H9 (cell line): ENCODE data around the gene DYNC1H1. TPM values are rescaled to one million over a fixed set of nuclear protein-coding genes. Genes with fewer than 3 reads are reported as not detected.

Experiments used
- DNase-seq: peaks from one replicate; pipeline ENCODE4 v3.0.0-alpha.2; 2017
- H2AFZ ChIP-seq: one replicate; pipeline ENCODE4 v1.6.1; 2013; ENCODE audit warnings: mild to moderate bottlenecking, low read length, control low read depth, moderate library complexity
- H2AK5ac ChIP-seq: 2 replicates; pipeline ENCODE4 v1.6.1; 2013; ENCODE audit warnings: low read length, control low read depth, mixed read lengths; ENCODE audit not compliant: insufficient read length
- H2BK120ac ChIP-seq: one replicate; pipeline ENCODE4 v1.6.1; 2013; ENCODE audit warnings: low read depth, mild to moderate bottlenecking, low read length, control low read depth, inconsistent platforms; ENCODE audit not compliant: poor library complexity, severe bottlenecking
- H2BK12ac ChIP-seq: 2 replicates; pipeline ENCODE4 v1.6.1; 2013; ENCODE audit warnings: low read length, control low read depth, mixed read lengths, low read depth; ENCODE audit not compliant: insufficient read length
- H2BK15ac ChIP-seq: 2 replicates; pipeline ENCODE4 v1.6.1; 2013; ENCODE audit warnings: low read depth, low read length, control low read depth
- H2BK20ac ChIP-seq: one replicate; pipeline ENCODE4 v1.6.1; 2013; ENCODE audit warnings: low read depth, mild to moderate bottlenecking, low read length, control low read depth, inconsistent platforms; ENCODE audit not compliant: poor library complexity, severe bottlenecking
- H2BK5ac ChIP-seq: 2 replicates; pipeline ENCODE4 v1.6.1; 2013; ENCODE audit warnings: low read length, control low read depth, mixed read lengths; ENCODE audit not compliant: insufficient read length
- H3K14ac ChIP-seq: 2 replicates; pipeline ENCODE4 v1.6.1; 2013; ENCODE audit warnings: low read length, control low read depth; ENCODE audit not compliant: insufficient read depth
- H3K18ac ChIP-seq: 2 replicates; pipeline ENCODE4 v1.6.1; 2013; ENCODE audit warnings: low read depth, mild to moderate bottlenecking, mixed read lengths, low read length, control low read depth; ENCODE audit not compliant: insufficient read length
- H3K23ac ChIP-seq: 2 replicates; pipeline ENCODE4 v1.6.1; 2013; ENCODE audit warnings: low read length, control low read depth, mixed read lengths, low read depth; ENCODE audit not compliant: insufficient read length
- H3K23me2 ChIP-seq: 2 replicates; pipeline ENCODE4 v1.6.1; 2013; ENCODE audit warnings: low read depth, mild to moderate bottlenecking, mixed read lengths, low read length, control low read depth; ENCODE audit not compliant: insufficient read length, poor library complexity, severe bottlenecking
- H3K27ac ChIP-seq: 2 replicates; pipeline ENCODE4 v1.5.1; 2013; ENCODE audit warnings: low read length, control low read depth, mixed read lengths, low read depth; ENCODE audit not compliant: insufficient read length
- H3K27me3 ChIP-seq: 2 replicates; pipeline ENCODE4 v1.6.1; 2013; ENCODE audit warnings: low read length, control low read depth, inconsistent platforms; ENCODE audit not compliant: insufficient read depth
- H3K4ac ChIP-seq: 2 replicates; pipeline ENCODE4 v1.6.1; 2013; ENCODE audit warnings: low read depth, mild to moderate bottlenecking, control low read depth, inconsistent platforms, low read length, moderate library complexity
- H3K4me1 ChIP-seq: 2 replicates; pipeline ENCODE4 v1.6.1; 2013; ENCODE audit warnings: low read length, control low read depth, inconsistent platforms; ENCODE audit not compliant: insufficient read depth
- H3K4me2 ChIP-seq: 2 replicates; pipeline ENCODE4 v1.6.1; 2013; ENCODE audit warnings: low read length, control low read depth, mixed read lengths; ENCODE audit not compliant: insufficient read length, insufficient read depth
- H3K56ac ChIP-seq: 2 replicates; pipeline ENCODE4 v1.6.1; 2013; ENCODE audit warnings: low read depth, mild to moderate bottlenecking, mixed read lengths, low read length, control low read depth; ENCODE audit not compliant: insufficient read length
- H3K79me1 ChIP-seq: 2 replicates; pipeline ENCODE4 v1.6.1; 2013; ENCODE audit warnings: low read depth, mild to moderate bottlenecking, moderate library complexity, low read length, control low read depth, inconsistent platforms; ENCODE audit not compliant: insufficient read depth, poor library complexity, severe bottlenecking
- H3K79me2 ChIP-seq: 2 replicates; pipeline ENCODE4 v1.6.1; 2013; ENCODE audit warnings: low read length, control low read depth, inconsistent platforms; ENCODE audit not compliant: insufficient read depth
- H3K9ac ChIP-seq: 2 replicates; pipeline ENCODE4 v1.6.1; 2013; ENCODE audit warnings: low read length, control low read depth, mixed read lengths; ENCODE audit not compliant: insufficient read length; ENCODE audit errors: extremely low read depth
- H3K9me3 ChIP-seq: one replicate; pipeline ENCODE4 v1.6.1; 2013; ENCODE audit warnings: low read depth, low read length, inconsistent platforms; ENCODE audit not compliant: control insufficient read depth
- H3T11ph ChIP-seq: one replicate; pipeline ENCODE4 v1.6.1; 2013; ENCODE audit warnings: mild to moderate bottlenecking, low read length, control low read depth, inconsistent platforms
- H4K20me1 ChIP-seq: one replicate; pipeline ENCODE4 v1.6.1; 2013; ENCODE audit not compliant: control insufficient read depth, insufficient read length, insufficient read depth
- H4K5ac ChIP-seq: 2 replicates; pipeline ENCODE4 v1.6.1; 2013; ENCODE audit warnings: low read depth, mild to moderate bottlenecking, mixed read lengths, low read length, control low read depth; ENCODE audit not compliant: insufficient read length
- H4K8ac ChIP-seq: replicated peaks from 2 replicates; pipeline ENCODE4 v1.6.1; 2013; ENCODE audit warnings: low read length, control low read depth, mixed read lengths, low read depth; ENCODE audit not compliant: insufficient read length
- H4K91ac ChIP-seq: 2 replicates; pipeline ENCODE4 v1.6.1; 2013; ENCODE audit warnings: low read depth, mild to moderate bottlenecking, moderate library complexity, mixed read lengths, low read length, control low read depth; ENCODE audit not compliant: insufficient read length
- H3K27ac Mint-ChIP-seq, 3 experiments: 2 replicates in 2 of 3; 3 replicates in 1 of 3; pipeline ENCODE4 v1.8.0; 2020 to 2021; ENCODE audit warnings: mixed read lengths in 3 of 3, mild to moderate bottlenecking in 1 of 3, moderate library complexity in 1 of 3
- H3K27me3 Mint-ChIP-seq: 2 replicates; pipeline ENCODE4 v1.8.0; 2021; ENCODE audit warnings: low read depth, mild to moderate bottlenecking, moderate library complexity, mixed read lengths
- H3K36me3 Mint-ChIP-seq, 3 experiments: 2 replicates in 2 of 3; 3 replicates in 1 of 3; pipeline ENCODE4 v1.8.0; 2020 to 2021; ENCODE audit warnings: low read depth in 3 of 3, mixed read lengths in 3 of 3; ENCODE audit not compliant: insufficient read depth in 1 of 3
- H3K4me1 Mint-ChIP-seq, 2 experiments: 2 replicates each; pipeline ENCODE4 v1.8.0; 2020; ENCODE audit warnings: mixed read lengths in 2 of 2
- H3K4me3 Mint-ChIP-seq, 2 experiments: 2 replicates in 1 of 2; 3 replicates in 1 of 2; pipeline ENCODE4 v1.8.0; 2020 to 2021; ENCODE audit warnings: mild to moderate bottlenecking in 2 of 2, mixed read lengths in 2 of 2, moderate library complexity in 1 of 2
- H3K9me3 Mint-ChIP-seq, 2 experiments: 2 replicates in 1 of 2; 3 replicates in 1 of 2; pipeline ENCODE4 v1.8.0; 2020; ENCODE audit warnings: mild to moderate bottlenecking in 2 of 2, mixed read lengths in 2 of 2, moderate library complexity in 1 of 2
- CTCF ChIP-seq: fragments of 200-600 bp; sonication (generic); conservative IDR thresholded peaks from 3 replicates; pipeline ENCODE4 v1.8.0; 2021; ENCODE audit warnings: antibody characterized with exemption, mild to moderate bottlenecking
- WGBS: extraction: QIAGEN DNeasy Blood & Tissue Kit; methylation state at CpG from one replicate; pipeline ENCODE4 v1.1.7; 2013; ENCODE audit warnings: missing lambda C conversion rate, low lambda C conversion rate, mixed read lengths; ENCODE audit not compliant: insufficient read length; ENCODE audit errors: extremely low coverage; 5-methylcytosine and 5-hydroxymethylcytosine counted together
- total RNA-seq: library from RNA; stranded (reverse); gene quantifications from 2 replicates; pipeline ENCODE4 v1.2.1, GENCODE V29; 2021

DYNC1H1 gene
- total RNA-seq, 1 experiment from 2014 or later = 359 TPM

DNA sequence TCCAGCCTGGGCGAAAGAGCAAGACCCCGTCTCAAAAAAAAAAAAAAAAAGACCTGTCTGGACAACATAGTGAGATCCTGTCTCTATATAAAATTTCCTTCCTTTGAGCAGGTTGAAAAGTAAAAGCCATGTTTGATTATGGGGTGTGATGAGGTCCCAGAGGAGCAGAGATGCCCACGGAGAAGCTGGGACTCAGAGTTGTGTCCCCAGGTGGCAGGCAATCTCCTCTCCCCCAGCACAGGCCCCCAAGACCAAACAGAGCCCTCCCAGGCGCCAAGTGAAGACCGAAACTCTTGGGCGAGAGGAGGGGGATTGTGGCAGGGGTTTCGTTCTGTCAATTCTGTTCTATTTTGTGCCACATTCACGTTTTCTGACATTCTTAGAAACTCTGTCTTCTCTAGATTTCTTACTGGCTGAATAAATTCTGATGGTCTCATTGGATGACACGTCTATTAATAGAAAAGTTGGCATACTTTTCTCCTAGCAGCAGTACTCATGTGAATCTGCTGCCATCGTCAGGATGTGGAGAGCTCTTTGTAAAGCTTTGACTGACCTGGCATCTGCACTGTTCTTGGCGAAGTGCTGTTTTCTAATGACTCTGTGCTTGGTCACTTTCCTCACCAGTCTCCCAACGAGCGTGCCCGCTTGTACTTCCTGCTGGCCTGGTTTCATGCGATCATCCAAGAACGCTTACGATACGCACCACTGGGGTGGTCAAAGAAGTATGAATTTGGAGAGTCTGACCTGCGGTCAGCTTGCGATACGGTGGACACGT is 79.1 kb downstream of the DYNC1H1 start:
- no peak for DNase-seq
- H3K14ac ChIP-seq = no peak overlapping the region
- Mint-ChIP-seq H3K27ac (no peak overlapping the region; a peak in 1 of 7 replicates), H3K9me3 (no peaks in the 10 kb centered on the region), H3K4me1 (peaks cover 3 to 6% of the 10 kb centered on the region in 2 experiments), H3K4me3 (no peak overlapping the region), H3K27me3 (no peaks in the 10 kb centered on the region; the same call in 1 of the 2 replicates), H3K36me3 (peaks cover 68 to 89% (median 85%) of the 10 kb centered on the region in 3 experiments)
- H2AK5ac ChIP-seq = no peak overlapping the region
- no peak overlapping the region for H3K27ac ChIP-seq
- H3K23me2 ChIP-seq = no peaks in the 10 kb centered on the region
- H2AFZ ChIP-seq = no peak overlapping the region
- H3K4me1 ChIP-seq = no peaks in the 10 kb centered on the region
- H3K4me2 ChIP-seq = no peak overlapping the region
- H3T11ph ChIP-seq = no peak overlapping the region
- H2BK20ac ChIP-seq = no peak overlapping the region
- no peak overlapping the region for H2BK120ac ChIP-seq
- H3K79me2 ChIP-seq = no peaks in the 10 kb centered on the region
- no peaks in the 10 kb centered on the region for H4K20me1 ChIP-seq
- no peak overlapping the region for H3K23ac ChIP-seq
- TF ChIP-seq CTCF = no peak
- no peak overlapping the region for H3K4ac ChIP-seq
- no peak overlapping the region for H3K56ac ChIP-seq
- WGBS = no CpG with 5 or more reads among the region's 22 CpGs
- no peak overlapping the region for H2BK12ac ChIP-seq
- H2BK5ac ChIP-seq = no peak overlapping the region
- H3K9me3 ChIP-seq = no peaks in the 10 kb centered on the region
- H4K91ac ChIP-seq = no peak overlapping the region
- H2BK15ac ChIP-seq = no peak overlapping the region
- H3K27me3 ChIP-seq = no peaks in the 10 kb centered on the region
- H3K79me1 ChIP-seq = no peaks in the 10 kb centered on the region
- no peak overlapping the region for H3K18ac ChIP-seq
- no peak overlapping the region for H3K9ac ChIP-seq
- H4K8ac ChIP-seq = no peak overlapping the region
- H4K5ac ChIP-seq = no peak overlapping the region
